HG03457 (cell line): Measurements from ENCODE around the gene DEAF1.

ENCODE experiments used
- ATAC-seq: cut with Tn5 transposase; IDR thresholded peaks from one replicate; pipeline ENCODE4 v1.9.1; 2021; ENCODE audit warnings: moderate number of reproducible peaks; ENCODE audit not compliant: unreplicated experiment

Gene DEAF1

DNA sequence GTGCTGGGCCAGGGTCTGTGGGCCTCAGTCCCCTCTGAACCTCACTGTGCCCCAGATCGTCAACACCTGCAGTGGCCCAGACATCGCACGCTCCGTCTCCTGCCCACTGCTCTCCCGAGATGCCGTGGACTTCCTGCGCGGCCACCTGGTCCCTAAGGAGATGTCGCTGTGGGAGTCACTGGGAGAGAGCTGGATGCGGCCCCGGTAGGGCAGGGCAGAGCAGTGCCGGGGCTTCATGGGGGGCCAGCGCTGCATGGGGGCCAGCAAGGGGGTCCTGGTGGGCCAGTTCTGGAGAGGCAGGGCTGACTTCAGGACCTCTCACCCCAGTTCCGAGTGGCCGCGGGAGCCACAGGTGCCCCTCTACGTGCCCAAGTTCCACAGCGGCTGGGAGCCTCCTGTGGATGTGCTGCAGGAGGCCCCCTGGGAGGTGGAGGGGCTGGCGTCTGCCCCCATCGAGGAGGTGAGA, 27.4 kb upstream of the DEAF1 start:
- ATAC-seq: no peak

DNA sequence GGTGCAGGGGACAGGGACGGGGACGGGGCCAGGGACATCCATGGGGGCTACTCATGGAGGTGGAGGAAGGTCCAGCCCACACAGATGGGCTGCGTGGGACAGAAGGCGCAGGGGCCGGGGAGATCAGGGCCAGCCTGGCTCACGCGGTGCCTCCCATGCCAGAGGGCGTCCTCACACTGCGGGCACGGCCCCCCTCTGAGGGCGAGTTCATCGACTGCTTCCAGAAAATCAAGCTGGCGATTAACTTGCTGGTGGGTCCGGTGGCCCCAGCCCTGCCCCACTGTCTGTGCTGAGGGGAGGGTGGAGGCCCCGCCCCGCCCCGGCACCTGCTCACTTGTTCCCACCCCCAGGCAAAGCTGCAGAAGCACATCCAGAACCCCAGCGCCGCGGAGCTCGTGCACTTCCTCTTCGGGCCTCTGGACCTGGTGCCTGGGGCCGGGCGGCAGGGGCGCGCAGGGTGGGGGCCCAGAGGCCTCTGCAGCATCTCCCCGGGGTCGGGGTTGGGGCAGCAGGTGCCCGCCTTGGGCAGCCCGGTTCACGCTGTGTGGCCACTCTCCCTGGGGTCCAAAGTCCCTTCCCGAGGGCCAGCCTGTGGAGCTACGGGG, 26.8 kb upstream of the DEAF1 start:
- ATAC-seq: no peak

DNA sequence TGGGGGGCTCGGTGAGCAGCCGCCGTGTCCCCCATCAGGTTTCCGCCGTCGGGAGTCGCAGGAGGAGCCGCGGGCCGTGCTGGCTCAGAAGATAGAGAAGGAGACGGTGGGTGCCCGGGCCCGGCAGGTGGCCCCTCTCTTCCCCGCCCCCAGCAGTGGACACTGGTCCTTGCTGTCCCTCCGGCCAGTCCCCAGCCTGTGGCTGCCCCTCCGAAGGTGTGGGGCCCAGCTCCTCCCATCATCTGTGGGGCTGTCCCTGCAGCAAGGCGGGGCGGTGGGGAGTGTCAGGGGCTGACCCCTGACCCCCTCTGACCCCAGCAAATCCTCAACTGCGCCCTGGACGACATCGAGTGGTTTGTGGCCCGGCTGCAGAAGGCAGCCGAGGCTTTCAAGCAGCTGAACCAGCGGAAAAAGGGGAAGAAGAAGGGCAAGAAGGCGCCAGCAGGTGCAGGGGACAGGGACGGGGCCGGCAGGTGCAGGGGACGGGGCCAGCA, 26.3 kb upstream of the DEAF1 start:
- ATAC-seq: no peak

DNA sequence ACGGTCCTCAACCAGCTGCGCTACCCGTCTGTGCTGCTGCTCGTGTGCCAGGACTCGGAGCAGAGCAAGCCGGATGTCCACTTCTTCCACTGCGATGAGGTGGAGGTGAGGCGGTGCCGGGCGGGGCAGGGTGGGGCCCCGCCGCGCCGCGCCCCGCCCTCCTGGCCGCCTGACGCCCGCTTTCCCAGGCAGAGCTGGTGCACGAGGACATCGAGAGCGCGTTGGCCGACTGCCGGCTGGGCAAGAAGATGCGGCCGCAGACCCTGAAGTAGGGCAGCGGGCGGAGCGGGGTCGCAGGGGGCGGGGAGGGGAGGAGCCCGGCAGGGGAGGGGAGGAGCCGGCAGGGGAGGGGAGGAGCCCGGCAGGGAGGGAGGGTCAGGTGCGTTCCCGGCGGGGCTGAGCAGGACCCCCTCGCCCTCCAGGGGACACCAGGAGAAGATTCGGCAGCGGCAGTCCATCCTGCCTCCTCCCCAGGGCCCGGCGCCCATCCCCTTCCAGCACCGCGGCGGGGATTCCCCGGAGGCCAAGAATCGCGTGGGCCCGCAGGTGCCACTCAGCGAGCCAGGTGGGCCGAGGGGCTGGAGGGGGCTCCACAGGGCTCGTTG, 25.7 kb upstream of the DEAF1 start:
- ATAC-seq: no peak

DNA sequence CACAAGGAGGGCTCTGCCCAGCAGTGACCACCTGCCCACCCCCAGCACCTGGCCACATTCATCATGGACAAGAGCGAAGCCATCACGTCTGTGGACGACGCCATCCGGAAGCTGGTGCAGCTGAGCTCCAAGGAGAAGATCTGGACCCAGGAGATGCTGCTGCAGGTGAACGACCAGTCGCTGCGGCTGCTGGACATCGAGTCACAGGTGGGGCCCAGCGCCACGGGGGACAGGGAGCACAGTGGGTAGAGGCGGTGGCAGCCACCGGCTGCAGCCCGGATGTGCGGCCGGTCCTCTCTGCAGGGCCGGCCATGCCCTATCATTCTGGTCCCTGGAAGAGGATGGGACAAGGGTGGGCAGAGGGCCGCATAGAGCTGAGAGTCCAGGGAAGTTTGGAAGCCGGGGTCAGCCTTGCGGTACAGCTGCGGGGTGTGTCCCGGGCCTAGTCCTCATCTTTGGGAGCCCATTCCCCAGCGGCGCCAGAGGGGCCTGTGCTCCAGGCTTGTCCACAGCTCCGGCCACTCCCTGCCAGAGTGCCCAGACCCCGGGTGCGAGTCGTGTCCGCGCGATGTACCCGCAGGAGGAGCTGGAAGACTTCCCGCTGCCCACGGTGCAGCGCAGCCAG, 25.1 kb upstream of the DEAF1 start:
- ATAC-seq: no peak

DNA sequence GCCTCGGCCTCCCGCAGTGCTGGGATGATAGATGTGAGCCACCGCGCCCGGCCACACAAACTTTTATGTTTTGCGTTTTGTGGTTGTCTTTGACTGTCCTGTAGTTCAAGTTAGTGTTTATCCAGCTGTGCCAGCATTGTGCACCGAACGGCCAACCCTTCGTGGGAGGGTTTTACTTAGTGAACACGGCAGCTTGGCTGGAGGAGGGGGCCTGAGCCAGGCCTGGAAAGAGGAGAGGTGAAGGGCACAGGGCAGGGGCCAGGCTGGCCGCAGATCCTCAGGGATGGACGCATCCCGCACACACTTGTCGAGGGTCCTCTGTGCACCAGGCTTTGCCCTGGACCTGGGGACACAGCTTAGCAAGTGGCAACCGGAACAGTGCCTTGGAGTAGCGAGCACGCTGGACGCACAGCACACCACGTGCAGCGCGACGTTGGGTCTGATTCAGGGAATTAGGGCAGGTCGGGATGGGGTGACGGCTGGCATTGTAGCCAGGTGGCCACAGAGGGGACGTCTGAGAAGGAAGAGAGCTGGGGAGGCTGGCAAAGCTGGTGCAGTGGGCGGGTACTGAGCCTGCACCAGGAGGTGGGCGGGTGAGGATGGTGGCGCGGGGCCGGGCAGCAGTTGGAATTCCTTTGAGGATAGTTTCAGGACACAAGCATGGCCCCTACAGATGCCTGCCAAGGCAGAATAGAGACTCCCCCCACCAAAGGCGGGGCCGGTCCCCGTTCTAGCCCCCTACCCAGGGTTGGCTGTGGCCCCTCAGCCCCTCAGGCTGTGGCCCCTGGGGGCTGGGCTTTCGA, 24.4 kb upstream of the DEAF1 start:
- ATAC-seq: no peak

DNA sequence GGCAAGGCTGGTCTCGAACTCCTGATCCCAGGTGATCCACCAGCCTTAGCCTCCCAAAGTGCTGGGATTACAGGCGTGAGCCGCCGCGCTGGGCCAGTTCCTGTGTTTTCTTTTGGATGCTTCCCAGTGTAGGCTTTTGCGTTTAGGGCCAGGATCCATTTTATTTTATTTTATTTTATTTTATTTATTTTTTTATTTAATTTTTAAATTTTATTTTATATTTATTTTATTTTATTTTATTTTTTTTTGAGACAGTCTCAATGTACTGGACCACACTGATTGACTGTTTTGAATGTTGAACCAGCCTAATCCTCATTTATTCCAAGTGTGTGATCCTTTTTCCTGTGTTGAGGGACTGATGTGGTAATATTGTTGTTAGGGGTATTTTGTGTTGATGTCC, 19.4 kb upstream of the DEAF1 start:
- no peak for ATAC-seq

DNA sequence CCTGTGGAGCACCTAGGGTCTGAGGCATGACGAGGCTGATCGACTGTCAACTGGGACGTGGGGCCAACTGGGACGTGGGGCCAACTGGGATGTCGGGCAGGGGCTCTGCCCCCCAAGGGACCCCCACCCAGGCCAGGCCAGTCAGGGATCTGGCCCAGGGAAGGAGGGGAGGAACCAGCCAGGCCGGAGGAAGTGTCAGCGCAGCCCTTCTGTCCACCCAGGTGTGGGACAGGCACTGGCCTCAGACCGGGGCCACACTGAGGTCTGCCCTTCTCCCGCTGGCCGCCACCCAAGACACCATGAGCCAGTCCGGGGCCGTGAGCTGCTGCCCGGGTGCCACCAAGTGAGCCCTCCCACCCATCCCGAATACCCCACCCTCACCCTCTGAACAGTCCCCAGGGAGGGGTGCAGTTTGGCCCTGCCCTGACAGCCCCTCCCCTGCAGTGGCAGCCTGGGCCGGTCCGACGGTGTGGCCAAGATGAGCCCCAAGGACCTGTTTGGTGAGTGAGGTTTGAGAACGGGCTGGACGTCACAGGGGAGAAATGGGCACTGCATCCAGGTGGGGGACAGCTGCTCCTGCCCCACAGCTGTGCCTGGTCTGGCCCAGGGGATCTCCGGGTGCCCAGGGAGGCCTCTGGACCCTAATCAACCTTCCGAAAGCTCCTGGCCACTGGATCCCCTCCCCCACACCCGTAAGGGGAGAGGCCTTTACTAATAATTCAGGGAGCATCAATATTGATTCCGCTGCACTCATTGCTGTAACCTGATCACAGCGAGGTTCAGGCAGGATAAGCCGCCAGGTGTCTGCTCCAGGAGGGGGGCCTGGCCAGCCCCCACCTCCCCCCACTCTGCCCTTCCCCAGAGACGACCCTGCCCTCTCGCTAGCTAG, 14.3 kb upstream of the DEAF1 start:
- ATAC-seq: no peak

DNA sequence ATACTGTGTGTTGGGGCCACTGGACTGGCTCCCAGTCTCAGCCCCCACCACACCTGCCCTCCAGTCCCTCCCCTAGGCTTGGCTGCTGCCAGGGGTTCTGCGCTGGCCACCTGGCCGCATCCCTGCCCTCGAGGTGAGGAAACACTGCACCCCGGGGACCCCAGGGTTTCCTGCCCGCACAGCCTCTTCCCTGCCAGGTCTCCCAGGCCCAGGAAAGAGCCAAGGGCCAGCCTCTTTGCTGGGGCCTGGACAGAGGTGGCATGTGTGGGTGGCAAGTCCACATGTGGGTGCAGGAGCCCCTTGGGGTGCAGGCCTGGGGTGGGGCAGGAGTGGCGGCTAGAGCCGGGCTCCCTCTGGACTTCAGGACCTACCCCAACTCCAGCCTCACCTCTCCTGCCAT, 13.5 kb upstream of the DEAF1 start:
- ATAC-seq: no peak

DNA sequence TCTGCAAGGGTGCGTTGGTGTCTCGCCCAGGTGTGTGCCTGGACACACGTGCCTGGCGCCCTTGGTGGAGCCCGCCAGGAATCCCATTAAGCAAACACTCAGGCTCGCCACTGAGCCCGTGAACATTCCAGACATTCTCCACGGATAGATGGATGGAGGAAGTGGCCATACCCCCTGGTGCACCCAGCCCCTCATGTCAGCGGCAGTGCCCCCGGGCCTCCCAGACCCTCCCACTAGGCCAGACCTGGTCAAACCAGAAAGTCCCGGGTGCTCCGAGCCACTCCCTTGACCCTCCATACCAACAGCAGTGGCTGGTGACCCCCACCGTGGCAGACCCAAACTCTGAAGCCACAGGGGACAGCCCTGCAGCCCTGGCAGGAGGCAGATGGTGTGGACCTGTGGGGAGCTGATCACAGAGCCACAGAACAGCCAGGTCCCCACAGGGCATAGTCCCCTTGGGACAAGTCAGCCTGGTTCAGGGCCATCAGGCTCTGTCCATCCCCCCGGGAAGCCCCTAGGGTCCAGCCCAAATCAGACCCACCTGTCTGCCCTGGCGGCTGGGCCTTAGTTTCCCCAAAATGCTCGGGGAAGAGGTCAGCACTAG, 12.9 kb upstream of the DEAF1 start:
- no peak for ATAC-seq

DNA sequence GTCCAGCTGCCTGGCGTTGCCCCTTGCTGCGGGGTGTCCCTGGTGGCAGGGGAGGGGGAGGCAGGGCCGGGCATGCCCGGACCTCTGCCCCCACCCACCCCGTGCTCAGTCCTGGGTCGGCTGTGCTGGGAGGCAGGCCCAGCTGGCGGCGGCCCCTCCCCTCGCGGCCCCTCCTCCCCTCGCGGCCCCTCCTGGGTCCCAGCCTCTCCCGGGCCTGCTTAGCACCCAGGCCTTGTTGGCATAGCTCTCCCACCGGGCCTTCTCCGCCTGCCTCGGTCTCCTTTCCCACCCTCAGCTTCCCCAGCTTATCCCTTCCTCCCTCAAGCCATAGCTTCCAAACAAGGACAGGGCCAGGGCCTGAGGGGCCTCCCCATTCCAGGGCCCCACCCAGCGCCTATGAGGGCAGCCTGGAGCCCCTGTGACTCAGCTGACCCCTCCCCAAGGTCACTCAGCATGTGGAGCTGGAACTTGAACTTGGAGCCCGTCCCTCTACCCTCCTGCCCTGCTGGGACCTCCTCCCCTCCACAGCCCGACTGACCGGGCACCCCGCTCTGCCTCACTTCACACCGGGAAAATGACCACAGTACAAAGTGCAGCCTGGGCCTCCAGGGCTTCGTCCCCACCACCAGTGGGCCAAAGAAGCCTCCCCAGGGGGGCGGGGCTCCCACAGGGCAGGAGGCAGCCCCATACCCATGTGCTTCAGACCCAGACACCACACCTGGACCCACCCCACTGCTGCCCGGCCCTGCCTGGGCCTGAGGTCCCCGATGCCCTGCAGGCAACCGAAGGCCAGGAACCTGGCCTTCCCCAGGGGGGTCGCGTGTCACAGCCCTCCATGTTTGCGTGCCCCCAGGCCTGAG, 12.2 kb upstream of the DEAF1 start:
- ATAC-seq: no peak

DNA sequence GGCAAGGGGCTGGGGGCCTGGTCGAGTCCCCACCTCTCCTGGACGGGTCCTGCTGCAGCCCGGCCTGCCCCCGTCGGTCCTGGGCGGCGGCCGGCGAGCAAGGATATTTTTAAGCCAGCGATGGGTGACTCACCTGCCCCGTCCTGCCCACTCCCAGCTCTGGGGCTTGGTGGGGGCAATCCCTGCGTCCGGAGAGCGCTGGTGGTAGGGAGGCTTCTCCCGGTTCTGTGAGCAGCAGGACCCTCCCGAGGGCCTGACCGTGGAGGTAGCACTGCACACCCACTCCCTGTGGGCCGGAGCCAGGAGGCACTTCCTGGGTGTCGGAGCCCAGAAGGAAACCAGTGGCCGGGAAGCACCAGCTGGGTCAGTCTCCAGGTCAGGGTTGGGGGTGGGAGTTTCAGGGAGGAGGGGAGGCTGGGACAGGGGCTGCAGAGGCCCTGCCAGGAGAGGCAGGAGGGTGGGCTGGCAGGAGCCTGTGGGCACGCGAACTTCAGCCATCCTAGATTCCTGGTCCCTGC, 11.5 kb upstream of the DEAF1 start:
- no peak for ATAC-seq

DNA sequence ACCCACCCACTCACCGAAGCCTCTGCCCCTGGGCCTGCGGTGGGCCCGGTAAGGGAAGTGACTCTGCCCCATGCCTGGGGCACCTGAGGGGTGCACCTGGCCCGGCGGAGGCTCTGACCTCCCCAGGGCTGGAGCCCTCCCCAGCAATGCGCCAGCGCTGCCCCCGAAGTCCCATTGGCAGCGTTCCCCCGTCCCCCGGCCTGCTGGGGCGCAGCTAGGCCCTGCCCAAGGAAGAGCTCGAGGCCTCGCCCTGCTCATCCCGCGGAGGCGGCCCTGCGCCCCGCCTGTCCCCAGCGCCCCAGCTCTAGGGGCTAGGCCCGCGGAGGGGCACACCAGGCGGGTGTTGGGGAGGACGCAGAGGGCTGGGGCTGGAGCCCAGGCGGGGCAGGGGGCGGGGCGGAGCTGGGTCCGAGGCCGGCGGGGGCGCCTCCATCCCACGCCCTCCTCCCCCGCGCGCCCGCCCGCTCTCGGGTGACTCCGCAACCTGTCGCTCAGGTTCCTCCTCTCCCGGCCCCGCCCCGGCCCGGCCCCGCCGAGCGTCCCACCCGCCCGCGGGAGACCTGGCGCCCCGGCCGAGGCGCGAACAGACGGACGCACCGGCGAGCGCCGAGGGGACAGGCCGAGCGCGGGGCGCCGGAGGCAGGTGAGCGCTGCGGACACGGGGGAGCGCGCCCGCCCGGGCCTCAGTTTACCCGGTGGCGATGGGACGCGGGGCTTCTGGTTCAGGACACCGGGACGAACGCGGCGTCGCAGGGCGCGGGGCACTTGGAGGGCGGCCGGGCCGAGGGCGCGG, 10.8 kb upstream of the DEAF1 start, which contains the start of gene EPS8L2:
Gene EPS8L2, plus strand, starts transcription at position 586 of the 793 bp plus-strand sequence. CDS start 3,177 bp downstream, outside the sequence.
- no peak for ATAC-seq

DNA sequence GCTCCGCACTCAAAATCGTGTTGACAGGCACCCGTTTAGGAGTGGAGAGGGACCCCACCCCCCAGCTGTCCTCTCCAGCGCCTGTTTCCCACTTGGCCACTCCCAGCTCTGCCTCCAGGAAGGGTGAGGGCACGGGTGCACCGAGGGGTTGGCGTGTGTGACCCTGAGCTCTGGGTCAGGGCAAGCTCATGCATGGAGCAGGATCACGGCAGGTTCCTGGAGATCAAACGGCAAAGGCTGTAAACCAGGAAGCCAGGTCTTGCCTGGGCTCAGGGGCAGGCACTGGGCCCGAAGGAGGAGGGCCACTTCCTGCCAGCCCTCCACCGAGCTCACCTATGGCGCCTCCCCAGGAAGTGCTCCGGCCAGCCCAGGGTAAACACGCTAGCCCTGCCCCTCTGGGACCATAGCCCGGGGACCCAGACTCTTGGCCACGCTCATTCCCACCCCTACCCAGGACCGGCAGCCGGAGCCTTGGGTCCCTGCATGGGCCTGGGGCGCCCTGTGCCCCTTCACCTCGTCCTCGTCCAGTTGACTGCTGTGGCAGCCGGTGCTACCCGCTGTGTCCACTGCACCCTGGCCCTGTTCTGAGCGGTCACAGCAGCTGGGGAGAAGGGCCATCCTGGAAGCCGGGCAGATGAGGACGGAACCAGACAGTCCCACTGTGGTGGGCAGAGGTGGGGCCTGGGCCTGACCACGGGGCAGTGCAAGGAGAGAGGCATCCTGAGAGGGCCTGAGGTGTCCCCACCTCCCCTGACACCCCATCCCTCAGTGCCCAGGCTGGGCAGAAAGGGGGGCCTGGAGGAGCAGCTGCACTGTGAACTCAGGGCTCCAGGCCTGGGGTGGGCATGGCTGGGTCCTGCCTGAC, 10.0 kb upstream of the DEAF1 start:
- no peak for ATAC-seq

DNA sequence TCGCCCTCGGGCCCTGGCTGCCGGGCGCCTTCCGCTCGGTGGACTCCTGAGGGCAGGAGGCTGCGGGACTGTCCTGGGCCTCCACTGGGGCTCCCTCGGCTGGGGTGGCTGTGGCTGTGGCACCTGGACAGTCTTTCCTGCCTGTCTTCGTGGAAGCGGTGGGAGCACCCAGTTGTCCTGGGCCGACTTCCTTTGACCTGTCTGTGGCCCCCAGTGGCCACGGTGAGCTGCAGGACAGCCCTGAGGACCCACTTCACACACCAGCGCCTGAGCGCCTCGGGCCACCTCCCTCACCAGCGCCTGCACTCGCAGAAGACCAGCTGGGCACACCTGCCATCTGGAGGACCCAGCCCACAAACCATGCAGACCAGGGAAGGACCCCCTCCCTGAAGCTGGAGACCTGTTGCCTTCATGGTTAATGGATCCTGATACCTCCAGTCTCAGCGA, 9.2 kb upstream of the DEAF1 start:
- ATAC-seq: no peak

DNA sequence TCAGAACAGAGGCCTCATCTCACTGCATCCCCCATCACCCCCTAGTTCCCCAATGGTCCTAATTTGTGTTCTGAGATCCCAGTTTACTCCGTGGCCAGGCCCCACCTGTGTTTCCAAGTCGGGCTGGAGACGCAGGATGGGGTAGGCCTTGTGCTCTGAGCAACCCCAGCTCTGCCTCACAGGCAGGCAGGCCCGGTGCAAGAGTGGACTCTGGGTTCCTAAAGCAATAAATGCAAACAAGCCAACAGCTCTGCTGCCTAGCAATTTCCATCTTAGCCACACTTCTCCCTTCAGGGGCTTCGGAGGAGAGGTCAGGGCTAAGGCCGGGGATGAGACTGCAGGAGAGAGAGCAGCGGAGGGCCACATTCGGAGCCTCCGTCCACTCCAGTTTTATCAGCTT, 8.5 kb upstream of the DEAF1 start:
- no peak for ATAC-seq
